ENCODE measurements around the gene C1S.

DNA sequence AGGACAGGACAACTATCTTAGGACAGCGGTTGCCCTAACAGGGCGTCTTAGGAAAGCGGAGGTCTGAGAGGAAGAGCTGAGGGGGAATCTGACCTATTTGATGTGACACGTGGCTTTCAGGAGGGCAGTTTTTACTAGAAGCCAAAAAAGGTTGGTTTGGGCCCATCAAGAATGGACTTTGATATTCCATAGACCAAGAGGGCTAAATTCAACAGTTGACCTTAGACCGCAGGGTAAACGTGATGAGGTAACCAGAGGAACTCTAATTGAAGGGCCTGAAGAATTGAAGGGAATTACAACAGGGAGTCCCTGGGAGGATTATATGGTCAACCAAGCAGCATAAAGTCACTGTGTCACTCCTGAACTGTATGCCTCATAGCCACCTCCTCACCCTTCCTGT is 11.5 kb downstream of the C1S start:
- TF ChIP-seq, protein P1, sequence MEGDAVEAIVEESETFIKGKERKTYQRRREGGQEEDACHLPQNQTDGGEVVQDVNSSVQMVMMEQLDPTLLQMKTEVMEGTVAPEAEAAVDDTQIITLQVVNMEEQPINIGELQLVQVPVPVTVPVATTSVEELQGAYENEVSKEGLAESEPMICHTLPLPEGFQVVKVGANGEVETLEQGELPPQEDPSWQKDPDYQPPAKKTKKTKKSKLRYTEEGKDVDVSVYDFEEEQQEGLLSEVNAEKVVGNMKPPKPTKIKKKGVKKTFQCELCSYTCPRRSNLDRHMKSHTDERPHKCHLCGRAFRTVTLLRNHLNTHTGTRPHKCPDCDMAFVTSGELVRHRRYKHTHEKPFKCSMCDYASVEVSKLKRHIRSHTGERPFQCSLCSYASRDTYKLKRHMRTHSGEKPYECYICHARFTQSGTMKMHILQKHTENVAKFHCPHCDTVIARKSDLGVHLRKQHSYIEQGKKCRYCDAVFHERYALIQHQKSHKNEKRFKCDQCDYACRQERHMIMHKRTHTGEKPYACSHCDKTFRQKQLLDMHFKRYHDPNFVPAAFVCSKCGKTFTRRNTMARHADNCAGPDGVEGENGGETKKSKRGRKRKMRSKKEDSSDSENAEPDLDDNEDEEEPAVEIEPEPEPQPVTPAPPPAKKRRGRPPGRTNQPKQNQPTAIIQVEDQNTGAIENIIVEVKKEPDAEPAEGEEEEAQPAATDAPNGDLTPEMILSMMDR (IDR thresholded peaks at IDR 0.05) = no peak
- TF ChIP-seq EZH2 (IDR thresholded peaks at IDR 0.05; ENCODE audit: borderline replicate concordance, insufficient read depth, low read depth, low read length, poor library complexity, severe bottlenecking) = no peak
